ENCODE results near the gene NRM.
"Not testable (repeated sequence)": the region's sequence is repeated elsewhere in the genome, so short reads cannot be mapped to it uniquely, and the experiment has no call there.

The NRM gene

GRCh38 chr6:30719791-30720737 lies 29.3 kb upstream of the NRM start, which contains the start of gene TUBB:
Gene TUBB, plus strand, starts transcription at chr6:30720352. Its CDS starts 155 bp downstream, at chr6:30720507.
- DNase-seq: peak; percentile 94 to 99

- no peak for DNase-seq
These were observed 28.6 kb upstream of the NRM start for GRCh38 chr6:30719356-30719755.

DNA sequence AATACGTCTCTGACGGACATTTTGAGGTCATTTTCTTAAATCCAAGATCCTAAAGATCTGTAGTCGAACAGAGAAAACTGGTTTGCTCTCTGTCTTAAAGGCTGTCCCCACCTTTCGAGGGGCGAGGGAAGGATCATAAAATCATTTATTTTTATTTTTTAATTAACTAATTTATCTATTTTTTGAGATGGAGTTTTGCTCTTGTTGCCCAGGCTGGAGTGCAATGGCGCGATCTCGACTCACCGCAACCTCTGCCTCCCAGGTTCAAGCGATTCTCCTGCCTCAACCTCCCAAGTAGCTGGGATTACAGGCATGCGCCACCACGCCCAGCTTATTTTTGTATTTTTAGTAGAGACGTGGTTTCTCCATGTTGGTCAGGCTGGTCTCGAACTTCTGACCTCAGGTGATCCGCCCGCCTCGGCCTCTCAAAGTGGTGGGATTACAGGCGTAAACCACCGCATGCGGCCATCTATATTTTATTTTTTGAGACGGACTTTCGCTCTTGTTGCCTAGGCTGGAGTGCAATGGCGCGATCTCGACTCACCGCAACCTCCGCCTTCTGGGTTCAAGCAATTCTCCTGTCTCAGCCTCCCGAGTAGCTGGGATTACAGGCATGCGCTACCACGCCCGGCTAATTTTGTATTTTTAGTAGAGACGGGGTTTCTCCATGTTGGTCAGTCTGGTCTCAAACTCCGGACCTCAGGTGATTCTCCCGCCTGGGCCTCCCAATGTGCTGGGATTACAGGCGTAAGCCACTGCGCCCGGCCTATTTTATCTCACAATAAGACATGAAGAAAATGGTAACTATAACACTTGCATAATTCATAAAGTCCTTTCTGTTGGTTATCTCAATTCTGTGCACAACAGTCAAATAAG lies 27.3 kb upstream of the NRM start:
- not testable (repeated sequence) for DNase-seq

DNA sequence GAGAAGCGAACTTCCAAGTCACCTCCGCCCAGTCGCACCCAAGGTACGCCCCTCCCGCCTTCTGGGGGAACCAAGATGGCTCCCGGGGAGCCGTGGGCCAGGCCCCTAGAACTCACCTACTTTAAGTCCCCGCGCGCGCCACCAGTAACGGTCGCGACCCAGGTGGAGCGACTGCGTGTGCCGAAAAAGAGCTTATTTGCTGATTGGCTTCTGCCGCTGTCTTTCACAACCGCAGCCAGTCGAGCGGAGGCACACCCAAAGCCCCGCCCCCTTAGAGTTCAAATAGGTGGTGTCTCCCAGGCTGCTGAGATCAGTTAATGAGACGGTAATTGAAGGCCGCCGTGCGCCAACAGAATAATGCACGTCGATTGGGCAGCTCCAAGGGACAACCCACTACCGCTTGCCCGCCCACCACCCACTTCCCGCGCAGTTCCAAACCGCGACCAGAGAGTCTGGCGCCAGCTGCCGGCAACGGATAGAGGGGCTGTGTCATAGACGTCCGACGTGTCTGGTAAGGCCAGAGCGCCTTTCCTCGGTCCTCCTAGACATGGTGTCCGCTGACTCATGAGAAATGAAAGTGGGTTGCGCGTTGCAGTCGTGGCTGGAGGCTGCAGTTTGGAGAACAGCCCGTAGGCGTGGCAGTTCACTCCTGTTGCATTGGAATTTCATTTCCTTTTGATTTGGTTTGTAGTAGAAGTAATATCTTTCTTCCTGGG lies 26.5 kb upstream of the NRM start, which contains the start of gene MDC1:
Gene MDC1 (minus strand): TSS at position 153 of the 716 bp plus-strand sequence. CDS start 2,106 bp downstream, outside the sequence.
- peak; percentile 99 for DNase-seq

DNA sequence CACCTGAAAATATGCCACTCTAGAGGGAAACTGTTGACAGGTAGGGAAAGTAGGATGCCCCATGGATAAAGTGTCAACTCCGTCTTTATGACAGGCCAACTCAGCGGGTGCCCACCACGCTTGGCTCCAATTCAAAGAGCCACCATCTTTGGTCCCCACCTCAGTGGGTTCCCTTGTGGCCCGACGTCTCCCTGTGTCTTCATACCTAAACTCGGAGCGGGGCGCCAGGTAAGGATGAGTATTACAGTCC lies 26.0 kb upstream of the NRM start:
- DNase-seq: no peak

GRCh38 chr6:30714263-30714662 lies 23.5 kb upstream of the NRM start:
- DNase-seq: no peak

- no peak for DNase-seq
These were observed 21.7 kb upstream of the NRM start for GRCh38 chr6:30712441-30712945.

DNA sequence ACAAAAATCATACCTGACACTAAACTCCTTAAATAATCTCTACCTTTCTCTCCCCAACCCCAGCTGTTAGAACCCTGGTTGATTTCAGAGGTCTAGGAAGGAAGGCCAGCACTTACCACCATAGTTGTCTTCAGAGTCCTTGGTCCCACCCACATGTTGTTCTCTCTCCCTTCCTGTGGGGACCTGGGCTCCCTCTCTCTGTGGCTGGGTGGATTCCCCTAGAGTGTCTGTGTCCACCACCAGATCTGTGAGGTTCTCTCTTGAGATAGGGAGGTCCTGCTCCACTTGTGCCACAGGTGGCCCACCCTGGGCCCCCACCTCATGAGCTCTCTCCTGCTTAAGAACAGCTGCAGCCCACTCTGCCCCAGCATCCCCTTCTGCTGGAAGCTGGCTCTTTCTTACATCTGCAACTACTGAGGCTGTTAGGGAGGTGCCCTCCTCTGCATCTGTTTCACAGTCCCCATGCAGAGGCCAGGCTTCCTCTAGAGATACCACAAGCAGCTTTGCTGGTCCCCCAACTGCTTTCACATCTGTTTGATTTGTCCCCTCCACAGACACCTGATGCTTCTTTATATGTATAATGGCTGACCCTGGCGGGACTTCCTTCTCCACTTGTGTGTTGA lies 21.1 kb upstream of the NRM start:
- no peak for DNase-seq

GRCh38 chr6:30709101-30709868 lies 18.5 kb upstream of the NRM start:
- no peak for DNase-seq

DNA sequence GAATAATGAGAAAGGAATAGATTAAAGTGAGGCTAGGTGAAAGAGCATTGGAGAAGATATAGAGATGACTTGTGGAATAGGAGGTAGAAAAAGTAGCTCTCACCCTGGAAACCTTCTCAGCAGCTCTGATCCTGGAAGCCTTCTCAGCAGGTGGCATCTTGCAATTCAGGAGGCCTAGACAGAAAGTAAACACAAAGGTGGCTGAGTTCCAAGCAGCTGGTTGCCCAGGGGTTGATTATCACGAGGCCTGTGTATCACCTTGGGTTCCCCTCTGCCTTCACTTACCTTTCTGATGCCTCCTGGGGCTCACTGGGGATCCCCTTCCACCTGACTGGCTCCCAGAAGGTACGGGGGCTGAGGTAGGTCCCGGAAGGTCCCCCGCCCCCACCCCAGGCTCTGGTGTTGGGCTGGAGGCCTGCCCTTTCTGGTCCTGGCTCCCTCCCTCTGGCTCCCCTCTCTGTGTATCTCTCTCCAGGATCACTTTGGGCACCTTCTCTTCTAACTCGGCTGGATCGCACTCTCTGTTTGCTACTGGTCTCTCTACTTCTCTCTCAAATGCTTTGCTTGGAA lies 16.6 kb upstream of the NRM start:
- DNase-seq: no peak

DNA sequence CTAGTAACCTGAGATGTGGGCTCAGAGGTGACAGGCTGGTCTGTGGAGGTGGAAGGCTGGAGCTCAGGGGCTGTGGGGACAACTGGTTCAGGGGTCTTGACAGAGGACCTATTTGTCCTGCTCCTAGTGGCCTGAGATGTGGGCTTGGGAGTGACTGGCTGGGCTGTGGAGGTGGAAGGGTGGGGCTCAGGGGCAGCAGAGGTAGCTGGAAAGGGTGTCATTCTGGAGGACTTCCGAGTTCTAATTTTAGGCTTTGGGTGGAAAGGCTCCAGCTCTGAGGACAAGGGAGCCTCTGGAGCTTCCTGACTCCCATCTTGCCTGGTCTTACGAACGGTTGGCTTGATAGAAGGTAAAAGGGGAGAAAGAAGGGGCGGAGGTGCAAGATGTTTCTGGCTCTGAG lies 14.8 kb upstream of the NRM start:
- no peak for DNase-seq

GRCh38 chr6:30703821-30704220 lies 13.0 kb upstream of the NRM start:
- no peak for DNase-seq

GRCh38 chr6:30703011-30703410 lies 12.2 kb upstream of the NRM start:
- no peak for DNase-seq

- DNase-seq: no peak
These were observed 9.6 kb upstream of the NRM start for GRCh38 chr6:30700340-30700739.

- DNase-seq: no peak
These were observed 5.6 kb upstream of the NRM start for GRCh38 chr6:30696432-30696831.

GRCh38 chr6:30691208-30691847 lies 544 bp upstream of the NRM start:
- DNase-seq: no peak

DNA sequence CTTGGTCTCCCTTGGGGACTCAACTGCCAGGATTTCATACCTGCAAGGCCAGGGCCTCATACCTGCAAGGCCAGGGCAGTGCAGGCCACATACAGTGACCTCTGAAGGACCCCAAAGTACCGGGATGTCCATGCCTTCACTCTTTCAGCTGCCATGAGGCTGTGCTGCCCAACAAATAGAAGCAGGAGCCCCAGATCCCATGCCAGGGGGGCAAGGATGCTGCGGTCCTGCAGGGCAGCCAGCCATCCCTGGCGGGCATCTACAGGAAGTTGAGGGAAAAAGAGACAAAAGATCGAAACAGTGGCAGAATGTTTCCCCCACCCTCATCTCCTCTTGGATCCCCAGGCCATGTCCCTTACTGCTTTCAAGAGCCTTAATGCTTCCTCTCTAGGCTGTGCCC lies 799 bp downstream of the NRM start:
- DNase-seq: no peak

DNA sequence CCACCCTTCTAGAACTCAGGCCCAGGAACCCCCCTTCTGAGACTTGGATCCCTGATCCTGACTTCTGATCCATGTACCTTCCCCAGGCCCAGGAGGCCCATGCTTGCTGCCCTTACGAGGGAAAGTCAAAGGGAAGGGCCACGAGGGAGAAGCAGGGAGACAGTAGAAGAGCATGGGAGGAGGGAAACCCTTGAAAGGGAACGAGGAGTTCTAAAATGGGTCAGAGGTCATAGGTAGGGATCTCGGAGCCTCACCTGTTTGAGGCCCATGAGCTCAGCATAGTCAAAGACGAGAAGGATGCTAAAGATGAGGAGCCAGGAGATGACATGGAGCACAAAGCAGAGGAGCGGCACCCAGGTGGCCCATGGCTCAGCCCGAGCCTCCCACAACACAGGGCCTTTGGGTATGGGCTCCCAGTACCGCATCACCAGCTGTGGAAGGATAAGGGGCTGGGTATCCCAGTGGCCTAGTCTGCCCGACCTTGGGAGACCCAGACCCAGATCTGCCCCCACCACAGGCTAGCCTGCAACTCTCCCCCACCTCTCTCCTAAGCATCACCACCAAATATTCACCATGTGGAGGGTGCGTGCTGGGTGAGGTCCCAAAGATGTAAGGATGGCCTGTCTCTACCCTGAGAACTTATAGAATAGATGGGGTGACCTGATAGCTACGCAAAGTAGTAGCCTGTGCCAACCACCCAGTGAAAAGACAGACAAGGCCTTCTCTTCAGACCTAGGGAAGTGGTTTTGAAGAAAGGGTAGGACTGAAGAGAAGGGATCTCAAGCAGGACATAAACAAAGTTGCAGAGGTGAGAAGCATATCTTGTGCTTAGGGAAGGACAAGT lies 1.5 kb downstream of the NRM start:
- DNase-seq: no peak

DNA sequence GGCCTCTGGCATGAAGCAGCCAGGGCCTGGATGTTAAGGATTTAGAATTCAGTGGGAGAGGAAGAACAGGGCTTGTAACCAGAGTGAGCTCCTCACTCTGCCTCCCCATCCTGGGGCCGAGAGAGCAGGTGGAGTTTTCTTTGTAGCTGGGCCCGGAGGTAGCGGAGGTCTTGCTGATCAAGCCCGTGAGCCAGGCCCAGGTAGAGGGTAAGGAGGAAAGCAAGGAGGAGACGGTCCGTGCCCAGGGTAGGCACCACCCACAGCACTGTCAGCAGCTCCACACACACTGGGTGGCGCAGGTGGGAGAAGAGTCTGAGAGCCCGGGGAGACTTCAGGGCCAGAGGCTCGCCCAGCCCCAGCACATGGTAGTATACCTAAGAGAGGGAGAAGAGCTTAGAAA lies 2.2 kb downstream of the NRM start:
- no peak for DNase-seq
